Fibroblast of pulmonary artery (primary cell): ENCODE results near the gene CHST15.

Experiments used
- DNase-seq: peaks from one replicate; pipeline ENCODE4 v3.0.0-alpha.2; 2010; ENCODE audit warnings: low read depth
- H3K4me3 ChIP-seq: replicated peaks from 2 replicates; pipeline ENCODE4 v1.5.1; 2011; ENCODE audit warnings: low read depth, mild to moderate bottlenecking, control low read depth, low read length, moderate library complexity
- CTCF ChIP-seq: IDR thresholded peaks from 2 replicates; pipeline ENCODE4 v1.5.1; 2011; ENCODE audit warnings: mild to moderate bottlenecking, control low read depth, low read length, inconsistent platforms; ENCODE audit errors: missing control alignments

CHST15 gene

GRCh38 chr10:123997486-123998196, 95.8 kb downstream of the CHST15 start:
- peak; percentile 83 for DNase-seq
- H3K4me3 ChIP-seq = no peak overlapping the region
- no peak for TF ChIP-seq CTCF

GRCh38 chr10:123997013-123997412, 96.4 kb downstream of the CHST15 start:
- H3K4me3 ChIP-seq = no peak overlapping the region
- no peak for DNase-seq
- TF ChIP-seq CTCF = no peak

GRCh38 chr10:123996302-123996701, 97.1 kb downstream of the CHST15 start:
- H3K4me3 ChIP-seq = no peak overlapping the region
- DNase-seq = no peak
- TF ChIP-seq CTCF = no peak

GRCh38 chr10:123995461-123996131, 97.8 kb downstream of the CHST15 start:
- TF ChIP-seq CTCF = peak; percentile 32
- no peak overlapping the region for H3K4me3 ChIP-seq
- peak; percentile 58 for DNase-seq

GRCh38 chr10:123995082-123995460, 98.3 kb downstream of the CHST15 start:
- no peak for TF ChIP-seq CTCF

GRCh38 chr10:123994417-123995081, 98.8 kb downstream of the CHST15 start:
- peak; percentile 77 for DNase-seq
- no peak overlapping the region for H3K4me3 ChIP-seq
- peak; percentile 87 for TF ChIP-seq CTCF

More at GRCh38 chr10:123995082-123995460, 98.3 kb downstream of the CHST15 start:
- DNase-seq = peak; percentile 7
- H3K4me3 ChIP-seq = no peak overlapping the region
